ENCODE data around the gene PPM1G.

The PPM1G gene

DNA sequence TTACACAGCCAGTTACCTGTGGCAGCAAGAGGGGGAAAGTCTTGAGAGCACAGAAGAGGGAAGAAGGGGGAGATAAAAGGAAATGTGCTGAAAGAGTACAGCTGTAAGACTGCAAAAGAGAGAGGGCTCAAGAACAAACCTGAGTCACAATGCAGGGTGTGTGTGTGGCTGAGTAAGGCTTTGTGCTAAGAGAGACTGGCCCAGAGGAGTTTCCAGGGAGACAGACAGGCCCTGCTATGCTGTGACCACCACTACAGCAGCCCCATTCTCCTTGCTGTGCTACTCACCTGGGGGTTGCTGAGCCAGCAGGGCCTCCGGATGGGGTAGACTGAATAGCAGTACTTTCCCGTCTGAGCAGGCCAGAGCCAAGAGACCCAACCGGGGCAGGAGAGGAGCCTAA is 74.1 kb downstream of the PPM1G start:
- no peak for DNase-seq (ENCODE audit: low read depth in 3 of 3)
